ENCODE data around the gene RALBP1.

RALBP1 gene

GRCh38 chr18:9575558-9575957 lies 100.2 kb downstream of the RALBP1 start:
- H3K9me3 ChIP-seq (ENCODE audit: control insufficient read depth, insufficient read depth, low read depth, low read length) = no peaks in the 10 kb centered on the region
- H3K27ac ChIP-seq (ENCODE audit: extremely low read depth, low read depth, low read length) = no peak overlapping the region
- no peak for TF ChIP-seq ZNF311 (tag by site-specific recombination; IDR thresholded peaks at IDR 0.05; ENCODE audit: borderline replicate concordance)
- no peak for TF ChIP-seq ZNF16 (tag by site-specific recombination; IDR thresholded peaks at IDR 0.05; ENCODE audit: low read depth)
- TF ChIP-seq, protein P1, sequence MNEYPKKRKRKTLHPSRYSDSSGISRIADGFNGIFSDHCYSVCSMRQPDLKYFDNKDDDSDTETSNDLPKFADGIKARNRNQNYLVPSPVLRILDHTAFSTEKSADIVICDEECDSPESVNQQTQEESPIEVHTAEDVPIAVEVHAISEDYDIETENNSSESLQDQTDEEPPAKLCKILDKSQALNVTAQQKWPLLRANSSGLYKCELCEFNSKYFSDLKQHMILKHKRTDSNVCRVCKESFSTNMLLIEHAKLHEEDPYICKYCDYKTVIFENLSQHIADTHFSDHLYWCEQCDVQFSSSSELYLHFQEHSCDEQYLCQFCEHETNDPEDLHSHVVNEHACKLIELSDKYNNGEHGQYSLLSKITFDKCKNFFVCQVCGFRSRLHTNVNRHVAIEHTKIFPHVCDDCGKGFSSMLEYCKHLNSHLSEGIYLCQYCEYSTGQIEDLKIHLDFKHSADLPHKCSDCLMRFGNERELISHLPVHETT (tag by site-specific recombination; IDR thresholded peaks at IDR 0.05) = no peak
- TF ChIP-seq PRDM1 (tag by site-specific recombination; IDR thresholded peaks at IDR 0.05) = peak; percentile 41; the same call in 1 of the 2 replicates
- 0 out of 2 replicates have a peak, but pooled peaks have one; percentile 29 for TF ChIP-seq ZNF792 (tag by site-specific recombination; IDR thresholded peaks at IDR 0.05)
- TF ChIP-seq SP7 (tag by site-specific recombination; IDR thresholded peaks at IDR 0.05) = peak; percentile 35; the same call in 1 of the 2 replicates
- peak; percentile 79; the same call in 1 of the 2 replicates for TF ChIP-seq ZNF660 (tag by site-specific recombination; IDR thresholded peaks at IDR 0.05)
- peak; percentile 64 for TF ChIP-seq CTCF (tag by site-specific recombination; IDR thresholded peaks at IDR 0.05)
- 0 out of 2 replicates have a peak, but pooled peaks have one; percentile 13 for TF ChIP-seq ZEB2 (tag by site-specific recombination; IDR thresholded peaks at IDR 0.05)
- TF ChIP-seq ZNF654 (tag by site-specific recombination; IDR thresholded peaks at IDR 0.05; ENCODE audit: low read depth) = peak; percentile 59
- TF ChIP-seq ZNF629 (tag by site-specific recombination; IDR thresholded peaks at IDR 0.05) = peak; percentile 32; the same call in 1 of the 2 replicates
- H3K4me3 ChIP-seq (ENCODE audit: low read depth, low read length) = no peak overlapping the region
- ChIA-PET CTCF (interaction anchor here (0.5 to 4.6 kb wide), 53 partner anchors 8 to 534 kb away, joined by 3 to 31 read pairs (median 5); partner anchors contain the start of gene RAB31), POLR2A (interaction anchor here (0.5 to 1.1 kb wide), 2 partner anchors 37 to 370 kb away, joined by 3 read pairs; no protein-coding TSS in a partner anchor)
- no peaks in the 10 kb centered on the region; the same call in 1 of the 2 replicates for H3K4me1 ChIP-seq (ENCODE audit: control insufficient read depth, insufficient read depth, low read length)
- peaks cover 35 to 57% of the 10 kb centered on the region in 2 experiments for H3K36me3 ChIP-seq (ENCODE audit: control insufficient read depth in 2 of 2, insufficient read depth in 1 of 2, low read length in 2 of 2)

DNA sequence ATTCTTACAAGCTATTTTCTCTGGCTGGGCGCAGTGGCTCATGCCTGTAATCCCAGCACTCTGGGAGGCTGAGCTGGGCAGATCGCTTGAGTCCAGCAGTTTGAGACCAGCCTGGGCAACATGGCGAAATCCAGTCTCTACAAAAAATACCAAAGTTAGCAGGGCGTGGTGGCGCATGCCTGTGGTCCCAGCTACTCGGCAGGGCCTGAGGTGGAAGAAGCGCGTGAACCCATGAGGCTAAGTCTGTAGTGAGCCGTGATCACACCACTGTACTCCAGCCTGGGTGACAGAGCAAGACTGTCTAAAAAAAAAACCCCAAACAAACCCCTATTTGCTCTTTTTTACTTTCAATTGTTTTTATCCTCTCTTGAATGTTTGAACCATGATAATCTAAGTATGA lies 102.0 kb downstream of the RALBP1 start:
- no peak overlapping the region for H3K4me3 ChIP-seq (ENCODE audit: low read depth, low read length)
- ChIA-PET CTCF (interaction anchor here (1.0 to 2.4 kb wide), 5 partner anchors 9 to 196 kb away, joined by 3 to 14 read pairs (median 4); no protein-coding TSS in a partner anchor), POLR2A (no interaction called here)
- H3K4me1 ChIP-seq (ENCODE audit: control insufficient read depth, insufficient read depth, low read length) = no peaks in the 10 kb centered on the region; the same call in 1 of the 2 replicates
- H3K27ac ChIP-seq (ENCODE audit: extremely low read depth, low read depth, low read length) = no peak overlapping the region
- TF ChIP-seq ZBTB48 (tag by site-specific recombination; IDR thresholded peaks at IDR 0.05) (no peak), ZNF112 (tag by site-specific recombination; IDR thresholded peaks at IDR 0.05) (no peak), ZNF423 (tag by site-specific recombination; IDR thresholded peaks at IDR 0.05) (no peak), ZNF2 (tag by site-specific recombination; IDR thresholded peaks at IDR 0.05) (no peak), ZNF558 (tag by site-specific recombination; IDR thresholded peaks at IDR 0.05) (no peak), ZBTB8A (tag by site-specific recombination; IDR thresholded peaks at IDR 0.05) (no peak), ZNF133 (tag by site-specific recombination; IDR thresholded peaks at IDR 0.05) (no peak)
- peaks cover 41 to 49% of the 10 kb centered on the region in 2 experiments for H3K36me3 ChIP-seq (ENCODE audit: control insufficient read depth in 2 of 2, insufficient read depth in 1 of 2, low read length in 2 of 2)
- H3K9me3 ChIP-seq (ENCODE audit: control insufficient read depth, insufficient read depth, low read depth, low read length) = no peaks in the 10 kb centered on the region

GRCh38 chr18:9578306-9578705 lies 103.0 kb downstream of the RALBP1 start:
- TF ChIP-seq SP7 (tag by site-specific recombination; IDR thresholded peaks at IDR 0.05) = peak; percentile 78
- no peak for TF ChIP-seq SALL2 (tag by site-specific recombination; IDR thresholded peaks at IDR 0.05; ENCODE audit: borderline replicate concordance)
- Histone ChIP-seq H3K36me3 (ENCODE audit: control insufficient read depth in 2 of 2, insufficient read depth in 1 of 2, low read length in 2 of 2) (peaks cover 47 to 50% of the 10 kb centered on the region in 2 experiments), H3K4me3 (ENCODE audit: low read depth, low read length) (no peak overlapping the region), H3K4me1 (ENCODE audit: control insufficient read depth, insufficient read depth, low read length) (no peaks in the 10 kb centered on the region; the same call in 1 of the 2 replicates), H3K27ac (ENCODE audit: extremely low read depth, low read depth, low read length) (no peak overlapping the region), H3K9me3 (ENCODE audit: control insufficient read depth, insufficient read depth, low read depth, low read length) (no peaks in the 10 kb centered on the region; the same call in 1 of the 2 replicates)
- CTCF ChIA-PET = interaction anchor here (1.1 to 1.5 kb wide), 3 partner anchors 30 to 83 kb away, joined by 4 to 5 read pairs (median 5); no protein-coding TSS in a partner anchor
- POLR2A ChIA-PET = no interaction called here

All from HEK293 (cell line).